GM06990 (cell line): ENCODE results near the gene KRTAP10-3.
"Not testable (repeated sequence)": the region's sequence is repeated elsewhere in the genome, so short reads cannot be mapped to it uniquely, and the experiment has no call there.

Experiments
- DNase-seq: peaks from one replicate; pipeline ENCODE4 v3.0.0-alpha.2; 2011; ENCODE audit not compliant: insufficient read length; ENCODE audit errors: extremely low read depth
- H3K27me3 ChIP-seq: replicated peaks from 2 replicates; pipeline ENCODE4 v1.6.0; 2011; ENCODE audit warnings: low read length; ENCODE audit not compliant: control insufficient read depth, insufficient read depth
- H3K36me3 ChIP-seq: 2 replicates; pipeline ENCODE4 v1.5.1; 2011; ENCODE audit warnings: low read length; ENCODE audit not compliant: control insufficient read depth, insufficient read depth
- H3K4me3 ChIP-seq: replicated peaks from 2 replicates; pipeline ENCODE4 v1.5.1; 2011; ENCODE audit warnings: low read depth, mild to moderate bottlenecking, control low read depth, low read length
- TF ChIP-seq, protein P1 (sequence below): IDR thresholded peaks from 2 replicates; pipeline ENCODE4 v1.5.1; 2011; ENCODE audit warnings: low read length, control low read depth, mild to moderate bottlenecking, inconsistent platforms; ENCODE audit not compliant: insufficient read depth, poor library complexity, severe bottlenecking

Gene KRTAP10-3

DNA sequence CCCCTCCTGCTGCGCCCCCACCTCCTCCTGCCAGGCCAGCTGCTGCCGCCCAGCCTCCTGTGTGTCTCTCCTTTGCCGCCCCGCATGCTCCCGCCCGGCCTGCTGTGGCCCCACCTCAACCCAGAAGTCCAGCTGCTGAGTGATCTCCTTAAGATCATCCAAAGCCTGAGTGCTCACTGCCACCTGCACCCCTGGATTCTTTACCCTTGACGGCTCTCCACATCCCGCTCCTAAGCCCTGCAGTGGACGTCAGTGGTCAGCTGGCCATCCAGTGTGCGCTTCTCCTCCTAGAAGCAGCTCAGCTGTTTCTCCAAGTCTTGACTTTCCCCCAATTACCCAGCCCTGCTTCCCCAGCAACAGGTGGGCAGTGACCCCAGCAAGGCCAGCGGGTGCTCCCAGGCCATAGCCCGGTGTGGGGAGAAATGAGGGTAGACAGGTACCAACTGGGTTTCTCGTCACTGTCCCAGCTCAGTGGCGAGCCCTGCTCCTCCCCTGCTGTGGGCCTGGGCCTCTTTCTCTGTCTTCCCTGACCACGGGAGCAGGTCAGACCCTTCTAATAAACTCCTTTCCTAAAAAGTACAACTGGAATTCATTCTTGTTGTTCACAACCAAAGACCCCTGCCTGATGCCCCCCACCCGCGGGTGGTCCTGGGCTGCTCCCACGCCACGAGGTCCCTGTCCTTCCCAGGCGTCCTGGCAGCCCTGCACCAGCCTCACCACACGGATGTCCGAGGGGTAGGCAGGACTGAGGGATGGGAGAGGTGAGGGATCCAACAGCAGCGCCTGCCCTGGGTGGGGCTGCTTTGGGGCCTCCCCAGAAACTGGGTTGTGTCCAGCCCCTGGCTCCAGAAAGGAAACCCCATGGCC lies 43.2 kb upstream of the KRTAP10-3 start:
- H3K36me3 ChIP-seq: no peaks in the 10 kb centered on the region
- TF ChIP-seq, protein P1, sequence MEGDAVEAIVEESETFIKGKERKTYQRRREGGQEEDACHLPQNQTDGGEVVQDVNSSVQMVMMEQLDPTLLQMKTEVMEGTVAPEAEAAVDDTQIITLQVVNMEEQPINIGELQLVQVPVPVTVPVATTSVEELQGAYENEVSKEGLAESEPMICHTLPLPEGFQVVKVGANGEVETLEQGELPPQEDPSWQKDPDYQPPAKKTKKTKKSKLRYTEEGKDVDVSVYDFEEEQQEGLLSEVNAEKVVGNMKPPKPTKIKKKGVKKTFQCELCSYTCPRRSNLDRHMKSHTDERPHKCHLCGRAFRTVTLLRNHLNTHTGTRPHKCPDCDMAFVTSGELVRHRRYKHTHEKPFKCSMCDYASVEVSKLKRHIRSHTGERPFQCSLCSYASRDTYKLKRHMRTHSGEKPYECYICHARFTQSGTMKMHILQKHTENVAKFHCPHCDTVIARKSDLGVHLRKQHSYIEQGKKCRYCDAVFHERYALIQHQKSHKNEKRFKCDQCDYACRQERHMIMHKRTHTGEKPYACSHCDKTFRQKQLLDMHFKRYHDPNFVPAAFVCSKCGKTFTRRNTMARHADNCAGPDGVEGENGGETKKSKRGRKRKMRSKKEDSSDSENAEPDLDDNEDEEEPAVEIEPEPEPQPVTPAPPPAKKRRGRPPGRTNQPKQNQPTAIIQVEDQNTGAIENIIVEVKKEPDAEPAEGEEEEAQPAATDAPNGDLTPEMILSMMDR: no peak
- DNase-seq: no peak
- no peaks in the 10 kb centered on the region for H3K27me3 ChIP-seq
- no peak overlapping the region for H3K4me3 ChIP-seq

DNA sequence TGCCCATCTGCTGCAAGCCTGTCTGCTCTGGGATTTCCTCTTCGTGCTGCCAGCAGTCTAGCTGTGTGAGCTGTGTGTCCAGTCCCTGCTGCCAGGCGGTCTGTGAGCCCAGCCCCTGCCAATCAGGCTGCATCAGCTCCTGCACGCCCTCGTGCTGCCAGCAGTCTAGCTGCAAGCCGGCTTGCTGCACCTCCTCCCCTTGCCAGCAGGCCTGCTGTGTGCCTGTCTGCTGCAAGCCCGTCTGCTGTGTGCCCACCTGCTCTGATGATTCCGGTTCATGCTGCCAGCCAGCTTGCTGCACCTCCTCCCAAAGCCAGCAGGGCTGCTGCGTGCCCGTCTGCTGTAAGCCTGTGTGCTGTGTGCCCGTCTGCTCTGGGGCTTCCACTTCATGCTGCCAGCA lies 42.5 kb upstream of the KRTAP10-3 start:
- not testable (repeated sequence) for DNase-seq, H3K4me3 ChIP-seq, H3K27me3 ChIP-seq, H3K36me3 ChIP-seq

DNA sequence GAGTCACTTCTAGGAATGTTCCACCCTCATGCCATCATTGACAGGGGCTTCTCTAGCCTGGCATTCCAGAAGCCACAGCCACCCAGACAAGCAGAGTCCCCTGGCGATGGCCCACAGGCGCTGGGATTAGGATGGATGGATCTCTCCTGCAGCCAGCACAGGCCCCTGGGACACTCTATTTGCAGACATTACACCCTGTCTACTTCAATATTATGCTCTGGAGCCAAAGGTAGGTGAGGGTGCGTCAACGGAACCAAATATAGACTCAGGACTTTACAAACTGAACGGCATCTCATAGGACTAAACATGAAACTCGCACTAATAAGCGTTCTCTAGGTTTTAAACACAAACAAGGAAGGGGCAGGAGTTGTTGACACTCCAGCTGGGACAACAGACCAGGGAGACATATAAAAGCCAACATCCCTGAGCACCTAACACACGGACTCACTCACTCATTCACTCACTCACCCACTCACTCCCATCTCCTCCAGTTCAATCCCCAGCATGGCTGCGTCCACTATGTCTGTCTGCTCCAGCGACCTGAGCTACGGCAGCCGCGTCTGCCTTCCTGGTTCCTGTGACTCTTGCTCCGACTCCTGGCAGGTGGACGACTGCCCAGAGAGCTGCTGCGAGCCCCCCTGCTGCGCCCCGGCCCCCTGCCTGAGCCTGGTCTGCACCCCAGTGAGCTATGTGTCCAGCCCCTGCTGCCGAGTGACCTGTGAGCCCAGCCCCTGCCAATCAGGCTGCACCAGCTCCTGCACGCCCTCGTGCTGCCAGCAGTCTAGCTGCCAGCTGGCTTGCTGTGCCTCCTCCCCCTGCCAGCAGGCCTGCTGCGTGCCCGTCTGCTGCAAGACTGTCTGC lies 41.8 kb upstream of the KRTAP10-3 start, which contains the start of gene KRTAP10-7:
KRTAP10-7 (plus strand) TSS at position 480 of the 861 bp plus-strand sequence; CDS start at position 505, 25 bp downstream.
- not testable (repeated sequence) for DNase-seq, H3K4me3 ChIP-seq, H3K36me3 ChIP-seq, H3K27me3 ChIP-seq

DNA sequence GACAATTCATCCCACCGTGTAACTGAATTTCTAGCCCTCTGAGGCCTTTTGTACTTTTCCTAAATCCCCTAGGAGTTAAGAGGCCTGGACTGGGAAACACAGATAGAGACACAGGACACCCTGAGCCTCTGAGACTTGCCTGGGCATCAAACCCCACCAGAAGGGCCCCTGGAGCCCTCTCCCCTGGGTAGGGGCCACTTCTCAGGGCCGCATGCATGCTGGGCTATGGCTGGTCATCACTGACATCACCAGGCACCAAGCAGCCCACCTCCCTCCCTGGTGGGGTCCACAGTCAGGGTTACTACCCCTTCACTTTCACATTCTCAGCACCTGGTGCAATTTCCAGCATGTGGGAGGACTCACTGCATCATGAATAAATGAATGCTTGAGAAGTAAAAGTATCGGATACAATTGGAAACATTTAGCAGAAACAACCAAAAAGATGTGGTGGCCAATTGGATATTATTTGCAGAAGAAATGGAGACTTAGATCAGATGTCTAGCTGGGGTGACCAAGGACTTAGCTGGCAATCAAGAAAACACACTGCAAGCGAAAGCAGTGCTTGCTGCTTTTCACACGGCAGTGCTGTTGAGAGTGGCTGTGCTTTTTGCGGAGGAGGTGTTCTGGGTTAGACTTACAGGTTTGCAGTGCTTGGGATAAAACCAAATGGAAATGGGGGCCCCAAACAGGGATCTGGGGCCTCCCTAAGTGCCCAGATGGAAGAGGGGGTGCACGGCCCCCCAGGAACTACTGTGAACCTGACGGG lies 40.9 kb upstream of the KRTAP10-3 start:
- Histone ChIP-seq H3K27me3 (no peaks in the 10 kb centered on the region), H3K4me3 (no peak overlapping the region), H3K36me3 (no peaks in the 10 kb centered on the region)
- TF ChIP-seq, protein P1: no peak
- no peak for DNase-seq

DNA sequence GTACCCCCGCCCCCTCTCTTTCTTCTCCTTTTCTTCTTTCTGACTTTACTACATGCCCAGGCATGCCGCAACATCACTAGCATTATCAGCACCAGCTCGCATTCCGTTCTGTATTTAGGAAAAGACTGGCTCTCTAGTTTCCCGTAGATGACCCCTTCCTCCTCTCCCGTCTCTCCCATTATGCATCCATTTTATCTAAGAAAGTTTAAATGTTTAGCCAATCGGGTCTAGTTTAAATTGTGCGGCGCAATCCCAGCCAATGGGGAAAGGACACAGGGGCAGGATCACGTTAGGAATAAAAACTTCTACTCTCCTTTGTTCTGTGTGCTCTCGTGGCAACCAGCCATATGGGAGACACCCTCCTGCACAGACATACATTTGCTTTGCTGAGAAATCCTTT lies 39.5 kb upstream of the KRTAP10-3 start:
- Histone ChIP-seq H3K27me3 (no peaks in the 10 kb centered on the region), H3K4me3 (no peak overlapping the region), H3K36me3 (no peaks in the 10 kb centered on the region)
- DNase-seq: no peak
- TF ChIP-seq, protein P1: no peak

DNA sequence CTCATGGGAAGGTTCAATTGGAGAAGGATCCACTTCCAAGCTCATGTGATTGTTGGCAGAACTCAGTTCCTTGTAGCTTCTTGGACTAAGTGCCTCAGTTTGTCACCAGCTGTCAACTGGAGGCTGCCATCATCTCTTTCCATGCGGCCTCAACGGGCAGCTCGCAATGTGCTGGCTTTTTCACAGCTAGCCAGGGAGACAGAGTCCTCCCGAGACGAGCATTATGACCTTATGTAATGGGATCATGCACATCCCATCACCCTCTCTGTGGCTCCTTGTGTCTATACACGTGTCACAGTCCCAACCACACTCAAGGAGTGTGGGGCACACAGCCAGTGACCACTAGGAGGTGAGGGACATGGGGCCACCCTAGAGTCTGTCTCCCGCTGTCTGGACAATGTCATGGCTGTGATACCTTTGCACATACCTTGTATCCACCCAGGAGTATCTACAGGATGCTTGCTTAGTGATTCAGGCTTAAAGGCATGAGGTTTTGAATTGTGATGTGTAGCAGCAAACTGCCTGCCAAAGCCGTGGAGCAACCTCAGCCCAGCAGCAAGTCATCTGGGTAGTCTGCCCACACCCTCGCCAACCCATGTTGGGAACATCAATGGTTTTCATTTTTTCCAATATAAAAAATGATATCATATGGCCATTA lies 37.6 kb upstream of the KRTAP10-3 start:
- Histone ChIP-seq H3K27me3 (no peaks in the 10 kb centered on the region), H3K36me3 (no peaks in the 10 kb centered on the region), H3K4me3 (no peak overlapping the region)
- no peak for DNase-seq
- TF ChIP-seq, protein P1: no peak
